Right forelimb (tissue), 1 donor: ENCODE measurements around the gene SH3GL1.

Source experiments
- DNase-seq: peaks from one replicate; pipeline ENCODE4 v3.0.0-alpha.2; 2018

SH3GL1 gene

DNA sequence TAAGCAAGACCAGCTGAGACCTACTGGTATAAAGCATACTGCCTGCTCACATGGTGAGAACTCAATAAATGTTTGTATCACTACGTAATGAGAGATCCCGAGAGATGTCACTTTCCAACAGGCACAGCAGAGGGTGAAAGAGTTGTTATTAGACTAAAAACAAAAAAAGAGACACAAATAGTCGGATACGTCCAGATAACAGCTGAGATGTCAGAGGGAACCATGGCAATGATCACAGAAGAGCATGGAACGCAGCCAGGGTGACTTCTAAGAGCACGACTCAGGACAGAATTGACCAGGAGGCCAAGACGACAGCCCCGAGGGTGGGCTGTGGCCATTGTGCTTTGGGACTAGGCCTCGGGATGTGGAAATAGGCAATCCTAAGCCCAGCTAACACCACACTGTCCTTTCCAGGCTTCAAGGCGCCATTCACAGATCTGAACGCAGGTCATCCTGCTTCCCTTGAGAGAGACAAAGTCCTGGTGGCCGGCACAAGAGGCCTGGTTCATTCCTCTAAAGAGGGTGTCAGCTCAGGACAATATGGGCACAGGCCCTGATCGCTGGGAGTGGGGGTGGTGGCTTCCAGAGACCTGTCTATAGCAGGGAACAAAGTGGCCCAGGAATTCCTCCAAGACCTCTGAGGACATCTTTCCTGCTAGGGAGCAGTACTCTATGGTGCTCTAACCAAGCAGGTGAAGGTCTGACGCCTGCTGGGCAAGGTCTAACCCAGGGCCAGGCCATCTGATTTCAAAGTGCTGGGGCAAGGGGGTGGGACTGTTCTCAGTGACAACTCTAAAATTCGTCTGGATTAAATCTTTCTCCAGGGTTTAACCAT lies 3.2 kb downstream of the SH3GL1 start:
- DNase-seq, result no peak

DNA sequence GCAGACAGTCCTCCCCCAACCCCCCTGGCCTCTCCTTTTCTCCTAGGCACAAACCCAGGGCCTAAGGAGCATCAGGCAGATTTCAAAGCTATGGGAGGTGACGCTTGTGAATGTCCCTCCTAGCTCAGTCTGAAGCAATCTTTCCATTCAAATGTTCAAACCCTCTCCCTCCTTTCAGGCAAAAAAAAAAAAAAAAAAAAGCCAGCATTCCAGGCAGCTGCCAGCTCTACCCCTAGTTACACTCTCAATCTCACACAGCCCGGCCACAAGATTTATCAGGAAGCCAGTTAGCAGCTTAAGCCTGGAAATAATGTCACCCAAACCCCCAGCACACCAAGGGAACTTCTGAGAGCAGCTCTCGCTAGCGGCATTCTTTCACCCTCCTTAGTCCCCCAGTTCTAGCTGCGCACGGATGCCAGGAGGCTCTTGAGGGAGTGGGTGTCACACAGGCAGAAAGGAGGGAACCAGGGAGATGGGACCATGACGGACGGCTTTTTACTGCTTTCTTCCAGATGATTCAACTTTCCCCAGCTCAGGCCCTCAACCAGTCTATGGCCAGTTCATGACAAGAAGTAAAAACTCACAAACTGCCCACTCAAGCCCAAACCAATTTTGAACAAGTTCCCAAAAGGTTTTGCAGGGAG lies 6.3 kb downstream of the SH3GL1 start:
- DNase-seq, result no peak

DNA sequence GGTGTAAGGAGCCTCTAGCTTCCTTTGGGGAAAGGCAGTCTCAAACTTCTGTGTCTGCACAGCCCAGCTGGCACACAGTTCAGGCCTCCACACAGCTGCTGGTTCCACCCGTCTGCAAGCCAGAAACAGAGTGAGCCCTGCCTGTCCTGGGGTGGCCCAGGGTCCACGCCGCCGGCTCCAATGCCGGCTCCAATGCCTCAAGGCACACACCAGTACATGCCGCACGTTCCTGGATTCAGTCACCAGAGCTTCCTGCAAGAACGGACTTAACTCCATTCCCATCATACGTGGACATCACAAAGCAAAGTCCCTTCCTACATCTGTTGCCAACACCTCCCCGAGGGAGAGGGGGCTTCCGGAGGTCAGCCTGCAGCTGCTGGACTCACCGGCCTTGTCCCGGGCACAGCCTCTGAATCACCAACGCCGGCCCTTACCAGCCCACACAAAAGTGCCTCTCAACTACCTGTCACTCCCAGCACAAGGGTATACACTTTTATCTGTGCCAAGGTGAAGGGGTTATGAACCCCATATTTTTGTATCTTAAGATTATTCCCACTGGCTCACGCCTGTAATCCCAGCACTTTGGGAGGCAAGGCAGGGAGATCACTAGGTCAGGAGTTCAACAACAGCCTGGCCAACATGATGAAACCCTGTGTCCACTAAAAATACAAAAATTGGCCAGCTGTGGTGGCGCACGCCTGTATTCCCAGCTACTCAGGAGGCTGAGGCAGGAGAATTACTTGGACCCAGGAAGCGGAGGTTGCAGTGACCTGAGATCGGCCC lies 8.5 kb downstream of the SH3GL1 start:
- DNase-seq, result peak; percentile 70

DNA sequence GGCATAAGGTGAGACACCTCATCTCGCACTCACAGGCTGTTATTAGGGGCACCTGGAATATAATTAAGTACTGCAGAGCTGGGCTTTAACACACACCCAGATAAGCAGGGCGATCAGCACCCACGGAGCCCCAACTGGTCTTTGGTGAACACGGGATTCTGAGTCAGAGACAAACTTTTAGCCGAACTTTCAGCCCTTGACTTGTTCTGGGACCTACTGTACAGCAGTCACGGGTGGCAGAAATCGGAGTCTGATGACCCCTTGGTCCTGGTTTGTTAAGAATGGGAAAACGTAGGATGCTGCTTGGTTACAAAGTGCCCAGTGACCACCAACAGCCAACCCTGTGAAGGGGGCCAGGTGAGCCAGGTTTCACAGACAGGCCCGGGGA lies 9.0 kb downstream of the SH3GL1 start:
- no peak for DNase-seq

DNA sequence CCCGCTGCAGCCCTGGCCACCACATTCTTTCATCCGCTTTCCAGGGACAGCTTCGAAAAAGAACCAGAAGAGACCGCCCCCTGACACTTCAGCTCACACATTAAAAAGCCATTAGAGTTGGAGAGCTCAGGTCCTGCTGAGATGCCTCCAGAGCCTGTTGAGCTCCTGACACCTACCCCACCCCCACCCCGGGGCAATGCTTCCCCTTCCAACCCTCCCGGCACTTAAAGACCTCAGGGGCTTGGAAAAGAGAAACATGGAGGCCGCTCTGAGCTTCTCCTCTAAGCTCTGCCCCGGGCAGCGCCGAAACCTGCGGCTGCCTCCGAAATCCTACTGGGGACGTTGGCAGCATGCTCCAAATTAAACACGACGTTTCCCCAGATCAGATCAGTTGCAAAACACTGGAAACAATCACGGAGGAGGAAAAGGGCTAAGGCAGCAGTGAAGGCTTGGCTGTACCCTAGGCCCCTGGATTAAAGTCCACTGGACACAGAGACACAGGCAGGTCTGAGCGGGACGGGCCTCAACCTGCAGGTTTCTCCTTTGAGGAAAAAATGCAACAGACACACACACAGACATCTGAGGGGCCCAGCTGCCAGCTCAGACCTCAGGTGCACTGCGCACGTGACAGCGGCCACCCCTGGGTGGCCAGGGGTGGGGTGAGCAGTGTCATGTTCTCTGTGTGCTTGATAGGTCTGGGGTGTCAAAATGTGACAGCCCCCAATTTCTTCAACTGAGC lies 9.6 kb downstream of the SH3GL1 start:
- peak; percentile 46 for DNase-seq

DNA sequence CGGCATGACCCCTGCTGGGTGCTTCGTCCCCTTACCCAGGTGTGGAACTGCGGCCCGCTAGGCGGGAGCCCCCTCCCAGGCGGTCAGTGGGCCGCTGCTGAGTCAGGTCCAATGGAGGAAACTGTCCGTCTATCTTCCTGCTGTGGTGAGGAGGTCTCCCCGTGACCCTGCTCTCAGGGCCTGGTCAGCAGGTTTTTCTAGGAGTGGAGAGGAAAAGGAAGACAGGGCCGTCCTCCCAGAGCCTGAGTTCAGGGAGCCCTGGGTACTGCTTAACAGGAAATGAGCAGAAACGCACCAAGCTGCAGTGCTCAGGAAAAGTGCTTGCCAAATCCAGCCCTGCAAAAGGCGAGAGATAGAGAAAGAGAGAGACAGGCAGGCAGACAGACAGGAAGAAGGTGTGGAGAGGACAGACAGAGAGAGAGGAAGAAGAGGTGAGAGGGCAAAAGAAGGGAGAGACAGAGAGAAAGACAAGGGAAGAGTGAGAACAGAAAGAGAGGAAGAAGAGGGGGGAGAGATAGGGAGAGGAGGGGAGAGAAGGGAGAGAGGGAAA lies 10.3 kb downstream of the SH3GL1 start:
- no peak for DNase-seq

DNA sequence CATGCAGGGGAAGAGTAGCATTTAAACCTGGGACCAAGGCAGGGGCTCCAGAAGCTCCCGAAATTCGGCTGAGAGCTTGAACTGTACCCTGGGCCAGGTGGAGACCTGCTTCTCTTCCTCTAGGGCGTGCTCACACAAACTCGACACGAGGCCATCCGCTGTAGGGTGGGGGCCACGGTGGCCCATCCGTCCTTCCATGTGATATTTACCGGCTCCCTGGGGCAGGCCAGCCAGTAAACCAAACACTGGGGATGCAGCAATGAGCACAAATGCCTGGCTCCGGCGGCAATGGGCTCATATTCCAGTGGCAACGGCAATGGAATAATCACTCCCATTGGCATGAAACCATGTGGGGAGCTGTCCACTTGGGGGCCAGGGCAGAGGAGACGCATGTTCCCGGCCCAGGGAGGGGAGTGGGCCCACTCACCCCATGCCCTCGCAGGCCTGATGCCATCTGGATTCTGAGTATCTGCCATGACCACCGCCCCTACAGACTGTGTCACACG lies 10.8 kb downstream of the SH3GL1 start:
- no peak for DNase-seq

DNA sequence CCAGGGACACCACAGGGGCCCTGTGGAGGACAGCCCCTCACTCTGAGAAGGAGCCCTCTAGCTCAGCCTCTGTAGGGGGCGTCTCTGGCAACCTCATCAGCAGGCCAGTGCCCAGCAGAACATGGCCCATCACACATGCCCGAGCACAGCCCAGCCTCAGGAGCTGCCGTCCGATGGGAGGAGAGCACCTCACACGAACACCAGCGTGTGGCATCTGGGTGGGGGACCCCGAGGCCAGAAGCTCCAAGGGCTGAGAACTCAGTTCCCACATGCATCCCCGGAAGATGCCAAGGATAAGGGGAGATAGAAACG lies 11.3 kb downstream of the SH3GL1 start:
- no peak for DNase-seq

DNA sequence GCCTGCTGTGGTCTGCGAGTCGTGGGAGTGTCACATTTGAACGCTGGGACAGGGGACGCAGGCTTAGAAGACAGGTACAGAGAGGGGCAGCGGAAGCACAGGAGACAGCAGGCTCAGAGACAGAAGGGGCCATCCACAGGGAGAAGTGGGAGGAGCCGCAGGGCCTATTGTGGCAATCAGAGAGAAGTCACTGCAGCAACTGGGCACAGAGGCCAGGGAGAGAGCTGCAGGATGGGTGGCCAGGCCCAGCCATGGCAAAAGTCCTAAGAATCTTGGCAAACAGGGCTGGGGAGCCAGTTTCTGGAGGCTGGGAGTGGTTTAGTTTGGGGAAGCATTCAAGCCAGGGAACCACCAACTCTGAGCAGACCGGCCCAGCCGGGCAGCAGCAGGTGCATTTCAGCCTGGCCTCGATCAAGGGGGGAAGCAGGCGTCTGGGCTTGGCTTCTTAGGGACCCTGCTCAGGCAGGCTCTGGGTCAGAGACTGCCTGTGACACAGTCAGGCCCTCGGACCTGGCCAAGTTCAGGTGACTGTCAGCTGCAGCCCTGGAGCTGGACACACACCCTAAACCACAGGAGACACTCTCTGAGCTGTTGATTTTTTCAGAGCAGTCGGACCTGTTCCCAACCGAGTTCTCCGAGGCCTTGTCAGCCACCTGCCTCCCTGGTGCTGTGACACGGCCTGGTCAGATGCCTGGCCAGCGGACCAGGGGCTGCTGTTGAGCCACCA lies 11.8 kb downstream of the SH3GL1 start:
- no peak for DNase-seq

DNA sequence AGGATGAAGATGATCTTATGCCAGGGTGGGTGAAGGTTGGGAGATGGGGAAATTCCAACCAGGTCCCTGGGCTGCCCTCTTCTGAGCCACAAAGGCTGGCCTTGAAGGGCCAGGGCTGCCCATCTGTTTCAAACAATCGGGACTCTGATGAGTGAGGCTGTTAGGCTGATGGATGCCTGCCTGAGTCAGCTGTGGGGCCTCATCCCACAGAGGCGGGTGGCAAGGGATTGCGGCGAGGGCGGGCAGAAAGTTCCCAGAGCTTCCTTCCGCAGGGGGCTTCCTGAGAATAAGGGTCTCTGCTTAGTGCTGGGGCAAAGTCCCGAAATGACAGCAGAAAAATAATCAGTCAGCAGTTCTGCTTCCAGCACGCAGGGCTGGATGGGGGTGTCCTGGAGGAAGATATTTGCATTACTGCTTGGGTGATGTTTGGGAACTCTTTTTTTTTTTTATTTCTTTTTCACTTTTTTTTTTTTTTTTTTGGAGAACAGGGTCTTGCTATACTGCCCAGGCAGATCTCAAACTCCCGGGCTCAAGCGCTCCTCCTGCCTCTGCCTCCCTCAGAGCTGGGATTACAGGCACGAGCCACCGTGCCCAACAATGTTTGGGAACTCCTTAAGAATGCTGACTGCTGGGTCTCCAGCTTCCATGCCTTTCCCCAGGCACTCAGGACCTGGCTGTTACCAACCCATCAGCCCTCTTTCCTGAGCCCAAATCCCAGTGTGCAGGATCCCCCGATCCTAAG lies 14.1 kb downstream of the SH3GL1 start:
- DNase-seq, result peak; percentile 44

DNA sequence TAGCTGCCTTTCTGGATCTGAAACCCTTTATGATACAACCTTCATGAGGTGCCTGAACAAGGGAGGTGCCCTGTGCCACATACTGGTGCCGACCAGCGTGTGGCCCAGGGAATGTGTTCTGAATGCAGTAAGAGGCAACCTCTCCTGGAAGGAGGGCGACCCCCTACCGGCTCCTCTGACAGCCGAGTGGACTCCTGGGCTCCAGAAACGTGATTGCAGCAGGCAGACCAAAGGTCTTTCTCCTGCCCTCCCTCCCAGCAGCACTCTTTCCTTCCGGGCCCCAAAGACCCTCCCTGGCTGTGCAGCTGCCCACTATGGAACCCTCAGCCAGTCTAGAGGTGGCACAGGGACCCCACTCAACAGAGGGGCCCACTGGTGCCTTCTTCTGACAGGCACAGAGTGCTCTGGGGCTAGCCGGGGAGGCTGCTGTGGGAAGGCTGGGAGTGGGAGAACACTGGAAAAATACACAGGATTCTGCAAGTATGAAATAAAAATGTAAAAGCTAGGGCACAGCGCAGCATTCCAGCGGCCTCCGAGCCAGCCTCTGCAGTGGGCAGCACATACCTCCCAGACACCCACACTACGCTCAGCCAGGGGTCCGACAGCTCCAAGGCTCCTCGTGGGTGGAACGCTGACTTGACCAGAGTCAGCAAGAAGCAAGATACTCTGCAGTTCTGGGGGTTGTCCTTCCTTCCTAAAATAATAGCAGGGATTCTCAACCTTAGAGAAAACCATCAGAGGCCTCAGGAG lies 14.9 kb downstream of the SH3GL1 start:
- DNase-seq, result no peak

DNA sequence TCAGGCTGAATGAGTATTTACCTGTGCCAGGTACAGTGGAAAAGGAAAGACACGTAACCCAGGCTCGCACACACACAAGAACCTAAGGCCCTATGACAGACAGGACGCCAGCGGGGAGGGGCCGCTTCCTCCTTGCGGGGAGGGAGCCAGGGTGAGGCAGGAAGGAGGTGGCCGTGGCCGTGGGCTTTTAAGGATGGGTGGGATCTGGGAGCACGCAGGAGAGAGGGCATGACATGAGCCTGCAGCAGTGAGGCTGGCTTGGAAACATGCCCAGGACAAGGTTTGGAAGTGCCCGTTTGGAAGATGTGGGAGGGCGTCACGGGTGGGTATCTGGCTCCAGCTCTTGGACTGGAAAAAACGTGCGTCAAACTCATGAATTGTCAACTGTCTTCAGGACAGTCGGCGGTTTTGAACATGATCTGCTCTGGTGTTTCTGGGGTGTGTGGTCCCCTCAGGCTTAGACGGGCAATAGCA lies 20.1 kb downstream of the SH3GL1 start:
- DNase-seq, result no peak

DNA sequence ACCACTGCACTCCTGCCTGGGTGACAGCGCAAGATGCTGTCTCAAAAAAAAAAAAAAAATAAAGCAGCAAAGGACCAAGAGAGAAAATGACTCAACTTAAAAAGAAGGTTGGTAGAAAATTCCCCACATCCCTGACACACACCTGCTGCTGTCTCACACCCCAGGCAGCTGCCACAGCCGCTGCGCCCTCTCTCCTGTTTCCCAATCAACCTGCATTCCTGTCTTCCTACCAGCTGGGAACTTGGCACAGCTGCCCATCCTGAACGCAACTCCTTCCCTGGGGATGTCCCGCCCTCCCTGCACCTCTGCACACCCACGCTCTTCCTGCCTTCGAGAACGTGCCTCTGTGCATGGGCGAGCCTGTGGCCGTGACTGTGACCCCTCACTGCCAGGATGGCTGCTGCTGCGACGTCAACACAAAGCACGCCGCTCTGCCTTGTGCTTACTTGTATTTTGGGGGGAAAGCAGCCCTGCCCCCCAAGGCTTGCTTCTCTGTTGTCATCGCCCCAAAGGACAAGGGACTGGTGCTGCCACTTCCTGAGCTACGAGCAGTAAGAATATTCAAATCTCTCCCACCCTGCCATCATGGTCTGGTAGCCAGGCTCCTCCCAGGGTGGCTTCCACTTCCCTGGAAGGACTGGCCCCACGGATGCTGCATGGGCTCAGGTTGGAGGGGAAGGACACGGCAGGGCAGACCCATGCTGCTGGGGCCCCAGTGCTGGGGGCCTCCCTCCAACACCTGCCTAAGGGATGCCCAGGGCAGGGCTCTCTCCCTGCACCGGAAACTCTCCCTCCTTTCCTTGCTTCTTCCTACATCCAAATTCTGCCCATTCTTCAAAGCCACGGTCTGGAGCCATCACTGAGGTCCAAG lies 20.7 kb downstream of the SH3GL1 start:
- no peak for DNase-seq

DNA sequence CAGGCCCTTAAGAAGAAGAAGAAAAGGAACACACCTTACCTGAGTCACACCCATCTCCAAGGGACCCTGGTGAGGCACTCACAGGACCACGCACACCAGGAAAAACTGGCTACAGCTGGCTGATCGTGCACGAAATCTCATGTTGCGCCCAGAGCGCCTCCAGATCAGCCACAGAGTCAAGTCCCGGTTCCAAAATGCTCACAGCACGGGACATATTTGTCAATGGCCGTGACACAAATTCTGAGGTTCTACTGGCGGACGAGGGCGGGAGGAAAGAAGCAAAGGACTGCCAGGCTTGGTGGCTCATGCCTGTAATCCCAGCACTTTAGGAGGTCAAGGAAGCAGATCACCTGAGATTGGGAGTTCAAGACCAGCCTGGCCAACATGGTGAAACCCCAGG lies 21.5 kb downstream of the SH3GL1 start:
- no peak for DNase-seq

DNA sequence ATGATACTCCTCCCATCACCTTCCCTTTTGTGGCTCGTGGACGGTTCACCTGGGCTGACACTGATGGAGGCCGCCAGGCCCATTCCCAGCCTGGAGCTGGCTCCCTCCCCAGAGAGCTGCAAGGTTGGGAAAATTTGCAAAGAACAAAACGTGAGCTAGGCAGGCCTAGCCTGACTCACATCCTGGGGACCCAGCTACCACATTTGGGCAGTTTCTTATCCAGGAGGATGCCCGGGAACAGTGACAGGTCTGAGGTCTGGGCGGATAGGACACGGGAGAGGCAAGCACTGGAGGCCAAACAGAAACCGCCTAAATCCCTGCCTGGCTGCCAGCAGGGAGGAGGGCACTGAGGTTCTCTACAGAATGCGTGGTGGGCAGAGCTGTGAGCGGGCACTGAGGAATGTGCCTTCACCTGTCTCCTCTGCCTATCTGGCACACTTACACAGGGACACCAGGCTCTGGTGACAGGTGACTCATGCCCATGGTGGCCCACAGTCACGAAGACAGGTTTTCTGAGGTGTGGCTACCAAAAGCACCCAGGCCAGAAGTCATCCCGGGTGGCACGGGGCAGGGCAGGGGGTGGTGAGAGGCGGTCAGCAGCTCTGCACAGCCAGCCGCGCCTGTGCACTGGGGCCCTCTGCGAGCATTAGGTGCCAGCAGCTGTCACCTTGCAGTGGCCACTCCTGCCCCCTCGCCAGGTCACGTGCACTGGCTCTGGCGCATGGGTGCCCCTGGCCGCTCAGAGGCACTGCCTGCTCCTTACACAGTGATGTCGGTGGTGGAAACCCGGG lies 23.2 kb downstream of the SH3GL1 start:
- no peak for DNase-seq

DNA sequence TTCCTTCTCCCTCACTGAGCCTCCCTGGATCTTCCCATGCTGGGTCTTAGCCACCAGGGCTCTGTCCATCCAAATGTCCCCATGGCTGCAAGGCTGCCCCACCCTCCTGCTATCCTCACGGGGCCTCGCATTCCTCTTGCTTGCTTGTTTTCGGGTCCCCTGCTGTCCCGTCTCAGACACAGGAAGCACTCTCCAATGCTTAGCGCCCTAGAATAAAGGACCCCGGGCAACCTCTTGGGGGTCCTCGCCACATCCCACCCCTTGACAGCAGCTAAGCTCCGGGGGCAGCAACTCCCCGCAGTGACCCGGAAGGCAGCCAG lies 23.7 kb downstream of the SH3GL1 start:
- DNase-seq, result no peak

DNA sequence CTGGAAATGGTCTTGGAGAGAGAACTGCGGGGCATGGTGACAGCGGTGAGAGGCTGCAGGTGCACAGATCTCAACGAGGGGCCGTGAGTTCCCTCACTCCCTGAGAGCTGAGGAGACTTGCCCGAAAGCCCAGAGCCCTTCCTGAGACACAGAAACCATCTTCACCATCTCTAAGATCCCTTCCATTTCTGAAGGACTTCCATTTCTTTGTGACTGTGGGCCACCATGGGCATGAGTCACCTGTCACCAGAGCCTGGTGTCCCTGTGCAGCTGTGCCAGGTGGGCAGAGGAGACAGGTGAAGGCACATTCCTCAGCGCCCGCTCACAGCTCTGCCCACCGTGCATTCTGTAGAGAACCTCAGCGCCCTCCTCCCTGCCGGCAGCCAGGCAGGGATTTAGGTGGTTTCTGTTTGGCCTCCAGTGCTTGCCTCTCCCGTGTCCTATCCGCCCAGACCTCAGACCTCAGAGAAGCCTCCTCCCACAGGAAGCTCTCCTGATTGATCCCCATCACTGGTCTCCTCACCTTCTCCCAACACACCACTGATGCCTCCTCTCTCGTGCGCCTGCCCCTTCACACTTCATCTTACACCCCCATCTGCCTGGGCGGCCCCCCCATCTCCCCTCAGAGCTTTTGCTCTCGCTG lies 24.2 kb downstream of the SH3GL1 start:
- DNase-seq, result no peak
